HepG2 (cell line): ENCODE results near the gene CLNS1A. TPM values are rescaled to one million over a fixed set of nuclear protein-coding genes. Genes with fewer than 3 reads are reported as not detected.
A peak's percentile ranks its signal among the peaks of the same experiment; 100 is the strongest.
"Not testable (repeated sequence)": the region's sequence is repeated elsewhere in the genome, so short reads cannot be mapped to it uniquely, and the experiment has no call there.

Source experiments
- ATAC-seq: fragments of 200-7000 bp; cut with Tn5 transposase; 3 replicates; pipeline ENCODE4 v1.9.1; 2020; ENCODE audit warnings: mild to moderate bottlenecking, moderate library complexity
- BruUV-seq: library from RNA; stranded (reverse); fragments of 400-500 nt; replicated peaks from 2 replicates; lab custom pipeline; 2021; lab: Mats Ljungman, UMichigan
- CTCF ChIA-PET: fragments of 300-600 bp; formaldehyde crosslinking; extraction: SDS; loops from one replicate; lab custom pipeline; 2021; ENCODE audit warnings: low total read pairs, inconsistent platforms, low intra/inter-chr PET ratio; lab: Yijun Ruan, JAX
- POLR2A ChIA-PET: fragments of 350-600 bp; sonication (Branson Sonifier 250); formaldehyde crosslinking; loops from one replicate; lab custom pipeline; 2020; ENCODE audit warnings: antibody characterized with exemption, inconsistent platforms; lab: Yijun Ruan, JAX
- DNase-seq: peaks from one replicate; pipeline ENCODE4 v3.0.0-alpha.2; 2015; ENCODE audit warnings: low spot score
- FAIRE-seq: peaks from 3 replicates; lab custom pipeline; 2011; peaks lifted over from hg19 to GRCh38; lab: Jason Lieb, UNC
- H2AFZ ChIP-seq: one replicate; pipeline ENCODE4 v1.6.1; 2011; ENCODE audit warnings: low read length, inconsistent platforms
- H3K27ac ChIP-seq: fragments of 300-600 bp; 3 replicates; pipeline ENCODE4 v1.8.0; 2011; ENCODE audit warnings: mixed run types, mild to moderate bottlenecking, mixed read lengths, low read length, inconsistent platforms; ENCODE audit not compliant: insufficient read depth; ENCODE audit errors: extremely low read length
- H3K27me3 ChIP-seq, 2 experiments: fragments of 200-600 bp in 1 of 2; 2 replicates in 1 of 2; 3 replicates in 1 of 2; pipeline versions ENCODE4 v1.6.0 to v1.8.0; 2011; ENCODE audit warnings: low read length in 2 of 2, mild to moderate bottlenecking in 2 of 2, moderate library complexity in 2 of 2, inconsistent platforms in 1 of 2; ENCODE audit not compliant: insufficient read depth in 2 of 2, control insufficient read depth in 1 of 2
- H3K36me3 ChIP-seq, 2 experiments: fragments of 200-600 bp in 1 of 2; replicated peaks in 1 of 2; 2 replicates in 1 of 2; 3 replicates in 1 of 2; pipeline versions ENCODE4 v1.5.1 to v1.8.0; 2011; ENCODE audit warnings: low read length in 2 of 2, inconsistent platforms in 1 of 2; ENCODE audit not compliant: insufficient read depth in 2 of 2, control insufficient read depth in 1 of 2
- H3K4me1 ChIP-seq: 2 replicates; pipeline ENCODE4 v1.5.1; 2012; ENCODE audit warnings: low read length, inconsistent platforms; ENCODE audit not compliant: insufficient read depth
- H3K4me2 ChIP-seq: 2 replicates; pipeline ENCODE4 v1.6.0; 2011; ENCODE audit warnings: low read depth, low read length, inconsistent platforms
- H3K4me3 ChIP-seq, 3 experiments: fragments of 200-600 bp in 1 of 3; sonication (generic), shearing (Covaris generic) in 1 of 3; replicated peaks in 1 of 3; 2 replicates each; pipeline ENCODE4 v1.5.1; 2011 to 2016; ENCODE audit warnings: low read length in 3 of 3, inconsistent platforms in 2 of 3, low read depth in 2 of 3, mild to moderate bottlenecking in 2 of 3, control low read depth in 1 of 3, mixed read lengths in 1 of 3; ENCODE audit not compliant: insufficient read depth in 1 of 3
- H3K79me2 ChIP-seq: one replicate; pipeline ENCODE4 v1.6.1; 2011; ENCODE audit warnings: low read length, inconsistent platforms; ENCODE audit not compliant: insufficient read depth
- H3K9ac ChIP-seq: 2 replicates; pipeline ENCODE4 v1.6.0; 2011; ENCODE audit warnings: mild to moderate bottlenecking, low read depth, low read length, inconsistent platforms; ENCODE audit not compliant: insufficient read depth
- H3K9me3 ChIP-seq: 2 replicates; pipeline ENCODE4 v1.5.1; 2012; ENCODE audit warnings: mild to moderate bottlenecking, low read length
- H4K20me1 ChIP-seq: 2 replicates; pipeline ENCODE4 v1.6.0; 2011; ENCODE audit warnings: inconsistent platforms, mild to moderate bottlenecking, low read length, moderate library complexity; ENCODE audit not compliant: insufficient read depth
- EHMT2 ChIP-seq: fragments of 200-600 bp; sonication (generic); IDR thresholded peaks from 2 replicates; pipeline ENCODE4 v1.7.0; 2017; ENCODE audit warnings: antibody characterized with exemption, low read depth, low read length, borderline replicate concordance
- RFX1 ChIP-seq: fragments of 450-650 bp; IDR thresholded peaks from 2 replicates; pipeline ENCODE4 v1.6.1; 2017
- XBP1 ChIP-seq: sonication (generic); formaldehyde crosslinking; IDR thresholded peaks from 2 replicates; pipeline ENCODE4 v1.5.0; 2020; ENCODE audit warnings: missing genetic modification reagents
- ZFP36 ChIP-seq: fragments of 150-350 bp; IDR thresholded peaks from 2 replicates; pipeline ENCODE4 v1.6.1; 2018; ENCODE audit warnings: borderline replicate concordance, low read length, low read depth; ENCODE audit not compliant: partially characterized antibody
- ZNF724P ChIP-seq: sonication (generic); formaldehyde crosslinking; IDR thresholded peaks from 2 replicates; pipeline ENCODE4 v1.8.0; 2022; ENCODE audit warnings: missing genetic modification reagents, borderline replicate concordance
- WGBS: methylation state at CpG from one replicate; pipeline ENCODE4 v1.1.6; 2017; ENCODE audit warnings: low lambda C conversion rate; 5-methylcytosine and 5-hydroxymethylcytosine counted together
- in situ Hi-C: cut with HindIII; loops from 2 replicates; pipeline ENCODE4 v1.10.0; 2017; ENCODE audit warnings: low pct_unique_long_range_greater_than_20kb; ENCODE audit not compliant: extremely low pct_ligation_motif_present
- intact Hi-C: fragments of 100-400 bp; cut with micrococcal nuclease; formaldehyde crosslinking; loops from one replicate; pipeline ENCODE4 v1.10.0; 2022; ENCODE audit not compliant: unreplicated experiment
- polyA plus RNA-seq, 8 experiments: library from polyadenylated mRNA; depleted of rRNA in 3 of 8; stranded (reverse) in 7 of 8; unstranded in 1 of 8; fragments of >200 nt; fragmentation: Illumina TruSeq in 4 of 8; extraction: Trizol in 4 of 8; gene quantifications; 2 replicates each; pipeline versions ENCODE4 v1.2.1 to v1.2.3, GENCODE V29; 2011 to 2016; ENCODE audit warnings: low read depth in 4 of 8, missing spikeins in 1 of 8, mixed read lengths in 1 of 8; ENCODE audit not compliant: insufficient read depth in 1 of 8
- total RNA-seq, 5 experiments: library from RNA; depleted of rRNA; stranded (reverse); fragments of >200 nt; fragmentation: Illumina TruSeq; extraction: Trizol; gene quantifications; 2 replicates each; pipeline ENCODE4 v1.2.3, GENCODE V29; 2016; ENCODE audit warnings: low read depth in 1 of 5
- TF ChIP-seq, protein P1 (sequence below): sonication (generic); formaldehyde crosslinking; IDR thresholded peaks from 2 replicates; pipeline ENCODE4 v1.5.1; 2020; ENCODE audit warnings: mild to moderate bottlenecking, missing genetic modification reagents
- TF ChIP-seq, protein P2 (sequence below): IDR thresholded peaks from 2 replicates; pipeline ENCODE4 v1.6.1; 2012; ENCODE audit warnings: low read length, improper control_type of control experiment

Gene CLNS1A
- total and polyA plus RNA-seq, 2 of the 13 experiments (the other 11 are each of a cell fraction or from before 2014, with no cell fraction given) = 158 to 219 TPM

DNA sequence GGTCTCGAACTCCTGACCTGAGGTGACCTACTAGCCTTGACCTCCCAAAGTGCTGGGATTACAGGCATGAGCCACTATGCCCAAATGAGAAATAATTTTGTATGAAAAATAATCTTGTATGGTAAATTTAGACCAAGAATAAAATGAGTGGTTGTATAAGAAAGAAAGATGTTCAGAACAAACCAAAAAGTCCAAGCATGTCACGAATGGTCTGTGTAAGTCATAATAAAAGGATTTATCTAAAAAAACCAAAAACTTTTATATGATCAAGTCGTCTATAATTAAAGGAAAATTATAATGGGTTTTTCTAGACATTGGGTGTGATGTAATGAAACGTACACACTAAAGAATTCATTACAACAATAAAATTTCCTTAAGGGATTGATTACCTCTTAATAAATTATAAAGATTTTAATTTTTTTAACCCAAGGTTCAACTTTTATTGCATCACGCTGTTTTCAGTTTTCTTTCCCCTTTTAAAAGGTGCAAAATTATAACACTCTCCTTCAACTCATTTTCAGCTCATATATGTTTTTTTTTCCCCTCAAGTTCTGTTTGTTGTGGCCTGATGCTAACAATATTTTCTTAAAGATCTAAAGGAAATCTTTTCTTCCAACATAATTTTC lies 56.8 kb downstream of the CLNS1A start:
- Histone ChIP-seq H3K27ac (no peak overlapping the region), H4K20me1 (no peaks in the 10 kb centered on the region), H3K4me3 (no peak overlapping the region), H3K9ac (no peak overlapping the region), H3K4me1 (no peaks in the 10 kb centered on the region), H3K27me3 (no peaks in the 10 kb centered on the region), H3K79me2 (no peaks in the 10 kb centered on the region), H3K36me3 (no peaks in the 10 kb centered on the region), H2AFZ (no peak overlapping the region), H3K4me2 (no peak overlapping the region), H3K9me3 (peaks cover 29% of the 10 kb centered on the region)
- no TSS peak for BruUV-seq
- intact Hi-C loops = no loop called here
- TF ChIP-seq, protein P1, sequence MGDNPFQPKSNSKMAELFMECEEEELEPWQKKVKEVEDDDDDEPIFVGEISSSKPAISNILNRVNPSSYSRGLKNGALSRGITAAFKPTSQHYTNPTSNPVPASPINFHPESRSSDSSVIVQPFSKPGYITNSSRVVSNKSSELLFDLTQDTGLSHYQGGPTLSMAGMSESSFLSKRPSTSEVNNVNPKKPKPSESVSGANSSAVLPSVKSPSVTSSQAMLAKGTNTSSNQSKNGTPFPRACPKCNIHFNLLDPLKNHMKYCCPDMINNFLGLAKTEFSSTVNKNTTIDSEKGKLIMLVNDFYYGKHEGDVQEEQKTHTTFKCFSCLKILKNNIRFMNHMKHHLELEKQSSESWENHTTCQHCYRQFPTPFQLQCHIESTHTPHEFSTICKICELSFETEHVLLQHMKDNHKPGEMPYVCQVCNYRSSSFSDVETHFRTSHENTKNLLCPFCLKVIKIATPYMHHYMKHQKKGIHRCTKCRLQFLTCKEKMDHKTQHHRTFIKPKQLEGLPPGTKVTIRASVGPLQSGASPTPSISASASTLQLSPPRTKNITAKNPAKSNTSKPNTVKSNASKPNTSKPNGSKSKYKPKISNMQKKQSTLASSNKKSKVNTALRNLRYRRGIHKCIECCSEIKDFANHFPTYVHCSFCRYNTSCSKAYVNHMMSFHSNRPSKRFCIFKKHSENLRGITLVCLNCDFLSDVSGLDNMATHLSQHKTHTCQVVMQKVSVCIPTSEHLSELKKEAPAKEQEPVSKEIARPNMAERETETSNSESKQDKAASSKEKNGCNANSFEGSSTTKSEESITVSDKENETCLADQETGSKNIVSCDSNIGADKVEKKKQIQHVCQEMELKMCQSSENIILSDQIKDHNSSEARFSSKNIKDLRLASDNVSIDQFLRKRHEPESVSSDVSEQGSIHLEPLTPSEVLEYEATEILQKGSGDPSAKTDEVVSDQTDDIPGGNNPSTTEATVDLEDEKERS (CRISPR knock-in tag) = 0 out of 2 replicates have a peak, but pooled peaks have one; percentile 36
- no peak for TF ChIP-seq XBP1
- TF ChIP-seq, protein P2, sequence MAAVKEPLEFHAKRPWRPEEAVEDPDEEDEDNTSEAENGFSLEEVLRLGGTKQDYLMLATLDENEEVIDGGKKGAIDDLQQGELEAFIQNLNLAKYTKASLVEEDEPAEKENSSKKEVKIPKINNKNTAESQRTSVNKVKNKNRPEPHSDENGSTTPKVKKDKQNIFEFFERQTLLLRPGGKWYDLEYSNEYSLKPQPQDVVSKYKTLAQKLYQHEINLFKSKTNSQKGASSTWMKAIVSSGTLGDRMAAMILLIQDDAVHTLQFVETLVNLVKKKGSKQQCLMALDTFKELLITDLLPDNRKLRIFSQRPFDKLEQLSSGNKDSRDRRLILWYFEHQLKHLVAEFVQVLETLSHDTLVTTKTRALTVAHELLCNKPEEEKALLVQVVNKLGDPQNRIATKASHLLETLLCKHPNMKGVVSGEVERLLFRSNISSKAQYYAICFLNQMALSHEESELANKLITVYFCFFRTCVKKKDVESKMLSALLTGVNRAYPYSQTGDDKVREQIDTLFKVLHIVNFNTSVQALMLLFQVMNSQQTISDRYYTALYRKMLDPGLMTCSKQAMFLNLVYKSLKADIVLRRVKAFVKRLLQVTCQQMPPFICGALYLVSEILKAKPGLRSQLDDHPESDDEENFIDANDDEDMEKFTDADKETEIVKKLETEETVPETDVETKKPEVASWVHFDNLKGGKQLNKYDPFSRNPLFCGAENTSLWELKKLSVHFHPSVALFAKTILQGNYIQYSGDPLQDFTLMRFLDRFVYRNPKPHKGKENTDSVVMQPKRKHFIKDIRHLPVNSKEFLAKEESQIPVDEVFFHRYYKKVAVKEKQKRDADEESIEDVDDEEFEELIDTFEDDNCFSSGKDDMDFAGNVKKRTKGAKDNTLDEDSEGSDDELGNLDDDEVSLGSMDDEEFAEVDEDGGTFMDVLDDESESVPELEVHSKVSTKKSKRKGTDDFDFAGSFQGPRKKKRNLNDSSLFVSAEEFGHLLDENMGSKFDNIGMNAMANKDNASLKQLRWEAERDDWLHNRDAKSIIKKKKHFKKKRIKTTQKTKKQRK = peak; percentile 39; the same call in 1 of the 2 replicates
- peak; percentile 93 for TF ChIP-seq ZFP36
- TF ChIP-seq RFX1 = no peak
- peak; percentile 96 for TF ChIP-seq ZNF724P (CRISPR knock-in tag)
- no peak for TF ChIP-seq EHMT2
- no peak for FAIRE-seq
- ATAC-seq = no peak
- CTCF ChIA-PET = no interaction called here
- WGBS = 65% methylated on average over 5 of the region's 5 CpGs
- in situ Hi-C loops = no loop called here
- DNase-seq = no peak
- POLR2A ChIA-PET = no interaction called here

DNA sequence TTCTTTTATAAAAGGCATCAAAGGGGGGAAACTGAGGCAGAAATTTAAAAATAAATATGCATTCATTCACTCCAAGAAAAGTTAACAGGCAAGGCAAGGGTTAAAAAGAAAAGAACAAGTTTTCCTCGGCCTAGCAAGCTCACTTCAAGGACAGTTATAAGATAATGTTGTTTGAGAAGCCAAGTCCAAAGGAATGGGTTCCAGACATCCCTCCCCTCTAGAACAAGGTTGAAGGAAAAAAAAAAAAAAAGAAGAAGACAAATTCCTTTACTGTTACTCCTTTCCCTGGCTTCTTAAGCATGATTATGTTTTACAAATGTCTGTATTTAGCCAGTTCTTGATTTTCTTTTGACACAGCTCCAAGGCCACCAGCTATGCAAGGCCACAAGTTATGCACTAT lies 62.2 kb downstream of the CLNS1A start:
- POLR2A ChIA-PET, H3K4me3 ChIP-seq, intact Hi-C loops: not testable (repeated sequence)

More for the DNA sequence above, 62.2 kb downstream of the CLNS1A start:
- H3K36me3 ChIP-seq, BruUV-seq, CTCF ChIA-PET, H3K9me3 ChIP-seq, H3K27me3 ChIP-seq, H3K27ac ChIP-seq, H3K4me2 ChIP-seq, DNase-seq, H4K20me1 ChIP-seq, FAIRE-seq, H2AFZ ChIP-seq, H3K9ac ChIP-seq, in situ Hi-C loops, H3K79me2 ChIP-seq, ATAC-seq, H3K4me1 ChIP-seq: not testable (repeated sequence)
- 8% methylated on average over 1 of the region's 1 CpG for WGBS
